IPS-15b (cell line): ENCODE data around the gene MALAT1.

Experiments used
- H3K27me3 ChIP-seq: one replicate; pipeline ENCODE4 v1.6.1; 2013; ENCODE audit warnings: low read length; ENCODE audit not compliant: control insufficient read depth, insufficient read depth
- H3K36me3 ChIP-seq: one replicate; pipeline ENCODE4 v1.6.1; 2013; ENCODE audit warnings: low read length; ENCODE audit not compliant: control insufficient read depth, insufficient read depth
- H3K4me1 ChIP-seq: one replicate; pipeline ENCODE4 v1.6.1; 2013; ENCODE audit warnings: mild to moderate bottlenecking, low read length; ENCODE audit not compliant: control insufficient read depth, insufficient read depth
- H3K4me3 ChIP-seq: one replicate; pipeline ENCODE4 v1.5.1; 2013; ENCODE audit warnings: low read depth, low read length
- H3K9ac ChIP-seq: one replicate; pipeline ENCODE4 v1.6.1; 2013; ENCODE audit warnings: low read depth, mild to moderate bottlenecking, low read length
- H3K9me3 ChIP-seq: one replicate; pipeline ENCODE4 v1.6.1; 2013; ENCODE audit warnings: mild to moderate bottlenecking, low read length; ENCODE audit not compliant: control insufficient read depth, insufficient read depth

MALAT1 gene

GRCh38 chr11:65530157-65530496 lies 31.3 kb downstream of the MALAT1 start:
- no peaks in the 10 kb centered on the region for H3K27me3 ChIP-seq
- H3K9me3 ChIP-seq, result no peaks in the 10 kb centered on the region
- no peaks in the 10 kb centered on the region for H3K4me1 ChIP-seq
- H3K4me3 ChIP-seq, result no peak overlapping the region
- H3K9ac ChIP-seq, result no peak overlapping the region
- peaks cover 30% of the 10 kb centered on the region for H3K36me3 ChIP-seq

- no peaks in the 10 kb centered on the region for H3K9me3 ChIP-seq
- H3K9ac ChIP-seq, result no peak overlapping the region
- no peaks in the 10 kb centered on the region for H3K27me3 ChIP-seq
- H3K4me1 ChIP-seq, result no peaks in the 10 kb centered on the region
- H3K4me3 ChIP-seq, result no peak overlapping the region
- H3K36me3 ChIP-seq, result peaks cover 42% of the 10 kb centered on the region
Measured at GRCh38 chr11:65532388-65533064, 33.7 kb downstream of the MALAT1 start.

DNA sequence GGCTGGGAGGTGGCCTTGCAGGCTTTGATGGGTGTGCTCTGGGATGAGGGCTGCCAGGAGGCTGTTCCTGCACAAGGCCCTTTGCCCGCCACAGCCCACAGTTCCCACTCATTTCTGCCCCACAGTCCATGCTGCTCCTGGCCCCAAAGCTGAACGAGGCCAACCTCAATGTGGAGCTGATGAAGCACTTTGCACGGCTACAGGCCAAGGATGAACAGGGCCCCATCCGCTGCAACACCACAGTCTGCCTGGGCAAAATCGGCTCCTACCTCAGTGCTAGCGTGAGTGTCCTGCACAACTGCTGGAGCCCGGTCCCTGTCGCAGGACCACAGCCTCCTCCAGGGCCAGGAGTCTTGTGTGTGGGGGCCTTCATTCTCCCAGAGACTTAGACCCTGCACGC lies 36.3 kb downstream of the MALAT1 start:
- H3K27me3 ChIP-seq, result peaks cover 4% of the 10 kb centered on the region
- no peaks in the 10 kb centered on the region for H3K4me1 ChIP-seq
- H3K36me3 ChIP-seq, result peaks cover 43% of the 10 kb centered on the region
- H3K9me3 ChIP-seq, result no peaks in the 10 kb centered on the region
- no peak overlapping the region for H3K4me3 ChIP-seq
- H3K9ac ChIP-seq, result no peak overlapping the region

DNA sequence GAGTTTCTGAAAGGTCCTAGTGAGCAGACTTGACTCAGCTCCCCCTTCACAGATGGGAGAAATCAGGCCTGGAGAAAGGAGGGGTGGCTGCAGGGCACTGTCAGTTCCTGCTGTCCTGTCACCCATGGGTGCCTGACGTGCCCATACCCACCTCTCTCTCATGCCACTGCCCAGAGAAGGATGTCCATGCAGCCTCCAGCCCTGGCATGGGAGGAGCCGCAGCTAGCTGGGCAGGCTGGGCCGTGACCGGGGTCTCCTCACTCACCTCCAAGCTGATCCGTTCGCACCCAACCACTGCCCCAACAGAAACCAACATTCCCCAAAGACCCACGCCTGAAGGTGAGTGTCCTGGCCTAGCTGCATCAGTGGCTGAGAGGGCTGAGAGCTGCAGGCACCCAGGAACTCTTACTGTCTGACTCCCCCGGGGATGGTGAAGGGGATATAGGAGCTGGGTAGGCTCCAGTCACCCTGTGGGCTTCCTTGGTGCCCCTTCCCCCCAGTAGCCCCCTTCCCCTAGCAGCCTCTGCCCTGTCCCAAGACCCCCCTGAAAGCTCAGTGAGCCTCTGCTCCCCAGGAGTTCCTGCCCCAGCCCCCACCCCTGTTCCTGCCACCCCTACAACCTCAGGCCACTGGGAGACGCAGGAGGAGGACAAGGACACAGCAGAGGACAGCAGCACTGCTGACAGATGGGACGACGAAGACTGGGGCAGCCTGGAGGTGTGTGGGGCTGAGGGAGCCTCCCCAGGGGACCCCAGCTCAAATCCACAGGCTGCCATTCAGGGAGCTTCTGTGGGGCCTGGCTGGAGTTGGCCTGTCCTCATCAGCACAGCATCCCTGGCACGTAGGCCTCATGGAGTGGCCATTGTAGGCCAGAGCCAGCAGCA lies 37.8 kb downstream of the MALAT1 start:
- Histone ChIP-seq H3K9ac (no peak overlapping the region), H3K36me3 (peaks cover 33% of the 10 kb centered on the region), H3K27me3 (peaks cover 11% of the 10 kb centered on the region), H3K9me3 (no peaks in the 10 kb centered on the region), H3K4me1 (no peaks in the 10 kb centered on the region), H3K4me3 (no peak overlapping the region)

DNA sequence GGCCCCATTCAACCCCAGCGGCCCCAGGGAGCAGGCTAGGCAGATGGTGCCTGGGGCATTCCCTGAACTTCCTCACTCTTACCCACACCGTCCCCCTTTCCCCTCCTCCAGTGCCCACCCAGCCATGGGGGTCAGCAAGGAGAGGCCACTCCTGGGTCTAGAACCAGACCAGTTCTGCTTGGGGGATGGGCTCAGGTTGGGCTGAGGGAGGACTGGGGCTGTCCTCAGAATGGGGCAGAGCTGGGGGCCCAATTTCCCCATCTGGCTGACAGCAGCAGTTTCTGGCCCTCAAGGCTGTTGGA lies 38.4 kb downstream of the MALAT1 start:
- no peak overlapping the region for H3K4me3 ChIP-seq
- H3K9me3 ChIP-seq, result no peaks in the 10 kb centered on the region
- no peak overlapping the region for H3K9ac ChIP-seq
- H3K4me1 ChIP-seq, result no peaks in the 10 kb centered on the region
- peaks cover 30% of the 10 kb centered on the region for H3K36me3 ChIP-seq
- peaks cover 15% of the 10 kb centered on the region for H3K27me3 ChIP-seq

DNA sequence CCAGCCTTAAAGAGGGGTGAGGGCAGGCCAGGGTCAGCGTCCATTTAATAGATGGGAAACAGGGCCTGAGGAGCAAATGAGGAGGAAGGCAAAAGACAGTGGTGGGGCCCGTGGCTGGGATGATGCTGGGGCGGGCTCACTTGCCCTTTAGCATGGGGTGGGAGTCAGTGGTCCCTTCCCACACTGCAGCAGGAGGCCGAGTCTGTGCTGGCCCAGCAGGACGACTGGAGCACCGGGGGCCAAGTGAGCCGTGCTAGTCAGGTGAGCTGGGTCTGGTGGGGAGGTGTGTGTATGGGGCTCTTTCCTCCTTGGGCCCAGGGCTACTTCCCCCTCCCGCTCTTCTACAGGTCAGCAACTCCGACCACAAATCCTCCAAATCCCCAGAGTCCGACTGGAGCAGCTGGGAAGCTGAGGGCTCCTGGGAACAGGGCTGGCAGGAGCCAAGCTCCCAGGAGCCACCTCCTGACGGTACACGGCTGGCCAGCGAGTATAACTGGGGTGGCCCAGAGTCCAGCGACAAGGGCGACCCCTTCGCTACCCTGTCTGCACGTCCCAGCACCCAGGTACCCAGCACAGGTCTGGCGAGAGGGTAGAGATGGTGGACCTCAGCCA lies 38.9 kb downstream of the MALAT1 start:
- Histone ChIP-seq H3K36me3 (peaks cover 26% of the 10 kb centered on the region), H3K4me1 (no peaks in the 10 kb centered on the region), H3K9ac (no peak overlapping the region)

DNA sequence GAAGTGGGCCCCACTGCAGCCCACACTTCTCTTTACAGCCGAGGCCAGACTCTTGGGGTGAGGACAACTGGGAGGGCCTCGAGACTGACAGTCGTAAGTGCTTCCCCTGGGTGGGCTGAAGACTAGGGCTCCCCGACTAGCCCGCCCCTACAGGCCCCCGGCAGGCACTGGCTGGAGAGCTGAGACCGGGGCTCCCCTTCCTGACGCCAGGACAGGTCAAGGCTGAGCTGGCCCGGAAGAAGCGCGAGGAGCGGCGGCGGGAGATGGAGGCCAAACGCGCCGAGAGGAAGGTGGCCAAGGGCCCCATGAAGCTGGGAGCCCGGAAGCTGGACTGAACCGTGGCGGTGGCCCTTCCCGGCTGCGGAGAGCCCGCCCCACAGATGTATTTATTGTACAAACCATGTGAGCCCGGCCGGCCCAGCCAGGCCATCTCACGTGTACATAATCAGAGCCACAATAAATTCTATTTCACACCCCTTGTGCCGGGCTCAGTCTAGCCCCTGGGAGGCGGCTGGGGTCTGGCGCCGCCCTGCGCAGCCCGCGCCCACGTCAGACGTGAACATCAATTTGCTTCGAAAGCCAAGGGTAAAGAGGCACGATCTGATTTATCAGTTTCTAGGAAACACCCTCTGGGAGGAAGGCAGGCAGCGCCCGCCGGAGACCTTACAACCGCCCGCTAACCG lies 39.5 kb downstream of the MALAT1 start:
- H3K9ac ChIP-seq, result no peak overlapping the region
- no peaks in the 10 kb centered on the region for H3K9me3 ChIP-seq
- H3K27me3 ChIP-seq, result peaks cover 20% of the 10 kb centered on the region
- H3K4me3 ChIP-seq, result peak overlapping the region; percentile 77
- peaks cover 24% of the 10 kb centered on the region for H3K36me3 ChIP-seq
- no peaks in the 10 kb centered on the region for H3K4me1 ChIP-seq

More for the DNA sequence above, 38.9 kb downstream of the MALAT1 start:
- H3K9me3 ChIP-seq, result no peaks in the 10 kb centered on the region
- H3K4me3 ChIP-seq, result no peak overlapping the region
- peaks cover 17% of the 10 kb centered on the region for H3K27me3 ChIP-seq

- Histone ChIP-seq H3K9me3 (no peaks in the 10 kb centered on the region), H3K27me3 (peaks cover 28% of the 10 kb centered on the region), H3K4me1 (no peaks in the 10 kb centered on the region), H3K4me3 (peak overlapping the region; percentile 77), H3K36me3 (peaks cover 24% of the 10 kb centered on the region), H3K9ac (peak overlapping the region; percentile 24)
Measured at GRCh38 chr11:65538915-65539743, 40.3 kb downstream of the MALAT1 start.

GRCh38 chr11:65539744-65540289 lies 41.0 kb downstream of the MALAT1 start:
- peaks cover 35% of the 10 kb centered on the region for H3K27me3 ChIP-seq
- H3K36me3 ChIP-seq, result peaks cover 24% of the 10 kb centered on the region
- no peak overlapping the region for H3K9ac ChIP-seq
- no peaks in the 10 kb centered on the region for H3K4me1 ChIP-seq
- peak overlapping the region; percentile 77 for H3K4me3 ChIP-seq
- no peaks in the 10 kb centered on the region for H3K9me3 ChIP-seq

- no peaks in the 10 kb centered on the region for H3K9me3 ChIP-seq
- peaks cover 42% of the 10 kb centered on the region for H3K27me3 ChIP-seq
- no peaks in the 10 kb centered on the region for H3K4me1 ChIP-seq
- H3K4me3 ChIP-seq, result peak overlapping the region; percentile 77
- H3K9ac ChIP-seq, result no peak overlapping the region
- peaks cover 19% of the 10 kb centered on the region for H3K36me3 ChIP-seq
Measured at GRCh38 chr11:65540290-65541092, 41.6 kb downstream of the MALAT1 start.
